H1 (cell line): ENCODE results near the gene TARDBP.

Experiments
- ATF3 ChIP-seq: IDR thresholded peaks from 2 replicates; pipeline ENCODE4 v1.6.1; 2011; ENCODE audit warnings: low read depth, mild to moderate bottlenecking, low read length; ENCODE audit not compliant: insufficient read depth
- SP2 ChIP-seq: IDR thresholded peaks from 2 replicates; pipeline ENCODE4 v1.6.1; 2012; ENCODE audit warnings: mild to moderate bottlenecking, low read length, inconsistent platforms

GRCh38 chr1:11044849-11045427, 32.5 kb downstream of the TARDBP start:
- TF ChIP-seq SP2 (no peak), ATF3 (no peak)
